ENCODE results near the gene PER2.

Gene PER2

DNA sequence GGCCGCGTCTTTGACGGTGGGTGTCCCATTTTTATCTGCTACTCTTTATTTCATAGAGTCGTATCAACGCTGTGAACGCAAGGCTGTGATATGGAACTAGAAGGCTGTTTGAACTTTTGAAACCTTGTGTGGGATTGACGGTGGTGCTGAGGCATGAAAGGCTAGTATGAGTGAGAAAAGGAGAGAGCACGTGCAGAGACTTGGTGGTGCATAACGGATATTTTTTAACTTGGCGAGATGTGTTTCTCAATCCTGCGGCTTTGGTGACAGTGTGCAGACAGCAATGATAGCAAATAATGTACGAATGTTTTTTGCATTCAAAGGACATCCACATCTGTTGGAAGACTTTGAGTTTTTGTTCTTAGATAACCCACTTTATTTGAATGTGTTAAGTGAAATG is 54.8 kb downstream of the PER2 start:
- Histone ChIP-seq H3K79me2 (ENCODE audit: control insufficient read depth, low read length) (no peaks in the 10 kb centered on the region), H3K9me2 (replicated peaks; ENCODE audit: control insufficient read depth, low read length) (no peaks in the 10 kb centered on the region), H3K4me3 (ENCODE audit: low read length) (no peak overlapping the region), H4K20me1 (ENCODE audit: control insufficient read depth, insufficient read depth, low read depth, low read length) (0 out of 2 replicates have a peak, but pooled peaks cover 3% of the 10 kb centered on the region), H3K36me3 (ENCODE audit: control insufficient read depth, low read length) (no peaks in the 10 kb centered on the region), H3K4me2 (ENCODE audit: low read length) (no peak overlapping the region), H3K9me3 (ENCODE audit: control insufficient read depth, insufficient read depth, low read length) (no peaks in the 10 kb centered on the region), H3F3A (ENCODE audit: control insufficient read depth, insufficient read depth) (0 out of 2 replicates have a peak, but pooled peaks cover 5% of the 10 kb centered on the region), H3K27ac (ENCODE audit: low read depth, low read length) (no peak overlapping the region), H3K4me1 (ENCODE audit: control insufficient read depth, low read length) (peaks cover 7% of the 10 kb centered on the region; the same call in 1 of the 2 replicates), H3K27me3 (ENCODE audit: control insufficient read depth, low read length) (peaks cover 54% of the 10 kb centered on the region)
- TF ChIP-seq, protein P1, sequence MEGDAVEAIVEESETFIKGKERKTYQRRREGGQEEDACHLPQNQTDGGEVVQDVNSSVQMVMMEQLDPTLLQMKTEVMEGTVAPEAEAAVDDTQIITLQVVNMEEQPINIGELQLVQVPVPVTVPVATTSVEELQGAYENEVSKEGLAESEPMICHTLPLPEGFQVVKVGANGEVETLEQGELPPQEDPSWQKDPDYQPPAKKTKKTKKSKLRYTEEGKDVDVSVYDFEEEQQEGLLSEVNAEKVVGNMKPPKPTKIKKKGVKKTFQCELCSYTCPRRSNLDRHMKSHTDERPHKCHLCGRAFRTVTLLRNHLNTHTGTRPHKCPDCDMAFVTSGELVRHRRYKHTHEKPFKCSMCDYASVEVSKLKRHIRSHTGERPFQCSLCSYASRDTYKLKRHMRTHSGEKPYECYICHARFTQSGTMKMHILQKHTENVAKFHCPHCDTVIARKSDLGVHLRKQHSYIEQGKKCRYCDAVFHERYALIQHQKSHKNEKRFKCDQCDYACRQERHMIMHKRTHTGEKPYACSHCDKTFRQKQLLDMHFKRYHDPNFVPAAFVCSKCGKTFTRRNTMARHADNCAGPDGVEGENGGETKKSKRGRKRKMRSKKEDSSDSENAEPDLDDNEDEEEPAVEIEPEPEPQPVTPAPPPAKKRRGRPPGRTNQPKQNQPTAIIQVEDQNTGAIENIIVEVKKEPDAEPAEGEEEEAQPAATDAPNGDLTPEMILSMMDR (IDR thresholded peaks at IDR 0.05; ENCODE audit: low read depth, low read length, poor library complexity, severe bottlenecking): no peak
- no peak for TF ChIP-seq EZH2phosphoT487 (IDR thresholded peaks at IDR 0.05; ENCODE audit: borderline replicate concordance, low read length)

DNA sequence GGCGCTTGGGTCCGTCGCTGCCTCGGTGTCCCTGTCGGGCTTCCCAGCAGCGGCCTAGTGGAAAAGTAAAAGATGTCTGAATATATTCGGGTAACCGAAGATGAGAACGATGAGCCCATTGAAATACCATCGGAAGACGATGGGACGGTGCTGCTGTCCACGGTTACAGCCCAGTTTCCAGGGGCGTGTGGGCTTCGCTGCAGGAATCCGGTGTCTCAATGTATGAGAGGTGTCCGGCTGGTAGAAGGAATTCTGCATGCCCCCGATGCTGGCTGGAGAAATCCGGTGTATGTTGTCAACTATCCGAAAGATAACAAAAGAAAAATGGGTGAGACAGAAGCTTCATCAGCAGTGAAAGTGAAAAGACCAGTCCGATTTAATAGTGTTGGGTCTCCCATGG is 56.6 kb downstream of the PER2 start:
- Histone ChIP-seq H3K4me1 (ENCODE audit: control insufficient read depth, low read length) (peaks cover 7% of the 10 kb centered on the region; the same call in 1 of the 2 replicates), H3K4me2 (ENCODE audit: low read length) (no peak overlapping the region), H3K79me2 (ENCODE audit: control insufficient read depth, low read length) (no peaks in the 10 kb centered on the region), H3K27me3 (ENCODE audit: control insufficient read depth, low read length) (peaks cover 45% of the 10 kb centered on the region), H3K9me2 (replicated peaks; ENCODE audit: control insufficient read depth, low read length) (no peaks in the 10 kb centered on the region), H3F3A (ENCODE audit: control insufficient read depth, insufficient read depth) (no peaks in the 10 kb centered on the region), H3K4me3 (ENCODE audit: low read length) (no peak overlapping the region), H4K20me1 (ENCODE audit: control insufficient read depth, insufficient read depth, low read depth, low read length) (no peaks in the 10 kb centered on the region), H3K27ac (ENCODE audit: low read depth, low read length) (no peak overlapping the region), H3K36me3 (ENCODE audit: control insufficient read depth, low read length) (no peaks in the 10 kb centered on the region), H3K9me3 (ENCODE audit: control insufficient read depth, insufficient read depth, low read length) (no peaks in the 10 kb centered on the region)
- no peak for TF ChIP-seq EZH2phosphoT487 (IDR thresholded peaks at IDR 0.05; ENCODE audit: borderline replicate concordance, low read length)
- TF ChIP-seq, protein P1 (IDR thresholded peaks at IDR 0.05; ENCODE audit: low read depth, low read length, poor library complexity, severe bottlenecking): no peak

DNA sequence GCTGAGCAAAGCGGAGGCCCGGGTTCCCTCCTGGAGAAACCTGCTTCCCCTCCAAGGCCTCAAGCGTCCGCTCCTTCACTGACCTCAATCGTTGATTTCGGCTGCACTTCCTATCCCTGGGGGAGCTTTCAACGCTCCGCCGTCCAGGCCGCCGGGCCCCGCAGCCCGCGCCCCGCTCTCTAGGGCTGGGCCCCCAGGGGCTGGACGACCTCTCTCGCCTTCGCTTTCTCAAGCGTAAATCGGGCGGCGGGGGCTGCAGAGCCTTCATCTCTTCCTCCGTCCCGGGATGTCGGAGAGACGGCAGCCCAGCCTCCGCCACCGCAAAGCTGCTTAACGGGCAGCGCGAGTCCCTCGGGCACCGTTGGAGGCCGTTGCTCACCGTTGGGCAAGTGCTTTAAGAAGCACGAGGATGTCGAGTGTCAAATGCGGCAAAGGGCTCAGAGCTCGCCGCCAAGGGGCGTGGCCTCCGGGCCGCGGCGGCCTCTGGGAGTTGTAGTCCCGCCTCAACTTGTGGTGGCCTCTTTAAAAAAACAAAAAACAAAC is 57.1 kb downstream of the PER2 start:
- Histone ChIP-seq H3K4me3 (ENCODE audit: low read length) (peak overlapping the region; percentile 39; the same call in 1 of the 2 replicates), H3K27ac (ENCODE audit: low read depth, low read length) (no peak overlapping the region)

More for the DNA sequence above, 57.1 kb downstream of the PER2 start:
- Histone ChIP-seq H3K36me3 (ENCODE audit: control insufficient read depth, low read length) (no peaks in the 10 kb centered on the region), H3K9me3 (ENCODE audit: control insufficient read depth, insufficient read depth, low read length) (no peaks in the 10 kb centered on the region), H3K4me1 (ENCODE audit: control insufficient read depth, low read length) (peaks cover 7% of the 10 kb centered on the region; the same call in 1 of the 2 replicates), H3K9me2 (replicated peaks; ENCODE audit: control insufficient read depth, low read length) (no peaks in the 10 kb centered on the region), H4K20me1 (ENCODE audit: control insufficient read depth, insufficient read depth, low read depth, low read length) (no peaks in the 10 kb centered on the region), H3K79me2 (ENCODE audit: control insufficient read depth, low read length) (no peaks in the 10 kb centered on the region), H3K27me3 (ENCODE audit: control insufficient read depth, low read length) (peaks cover 41% of the 10 kb centered on the region), H3K4me2 (ENCODE audit: low read length) (peak overlapping the region; percentile 44), H3F3A (ENCODE audit: control insufficient read depth, insufficient read depth) (no peaks in the 10 kb centered on the region)
- TF ChIP-seq, protein P1 (IDR thresholded peaks at IDR 0.05; ENCODE audit: low read depth, low read length, poor library complexity, severe bottlenecking): no peak
- no peak for TF ChIP-seq EZH2phosphoT487 (IDR thresholded peaks at IDR 0.05; ENCODE audit: borderline replicate concordance, low read length)
